Erythroblast (primary cell): ENCODE results near the gene SSBP4.

Source experiments
- GATA1 ChIP-seq: IDR thresholded peaks from 2 replicates; pipeline ENCODE4 v1.6.1; 2011; ENCODE audit warnings: low read depth, mild to moderate bottlenecking, control low read depth, low read length, moderate library complexity
- POLR2A ChIP-seq: IDR thresholded peaks from 2 replicates; pipeline ENCODE4 v1.6.1; 2011; ENCODE audit warnings: mild to moderate bottlenecking, low read length

- TF ChIP-seq POLR2A (no peak), GATA1 (no peak)
Observed at GRCh38 chr19:18427080-18427742, 8.0 kb downstream of the SSBP4 start.
